K562 (cell line): ENCODE data around the gene WDR18. TPM values are rescaled to one million over a fixed set of nuclear protein-coding genes. Genes with fewer than 3 reads are reported as not detected.

Source experiments
- FOXP4 ChIP-seq: sonication (generic); formaldehyde crosslinking; IDR thresholded peaks from 2 replicates; pipeline ENCODE4 v1.8.0; 2022; ENCODE audit warnings: mild to moderate bottlenecking, missing genetic modification reagents, borderline replicate concordance
- GABPA ChIP-seq: fragments of 200-800 bp; sonication (Bioruptor generic); conservative IDR thresholded peaks from 2 replicates; pipeline ENCODE4 v1.6.1; 2016; ENCODE audit warnings: low read depth, missing genetic modification characterization, missing compliant biosample characterization
- PRMT5 ChIP-seq: sonication (generic); formaldehyde crosslinking; IDR thresholded peaks from 2 replicates; pipeline ENCODE4 v1.5.0; 2020; ENCODE audit warnings: missing genetic modification reagents
- PTTG1 ChIP-seq: fragments of 450-650 bp; IDR thresholded peaks from 2 replicates; pipeline ENCODE4 v1.6.1; 2016; ENCODE audit warnings: low read depth, mild to moderate bottlenecking, missing genetic modification characterization, missing compliant biosample characterization
- RBBP5 ChIP-seq: fragments of 200-600 bp; sonication (generic); IDR thresholded peaks from 2 replicates; pipeline ENCODE4 v1.6.1; 2012; ENCODE audit warnings: borderline replicate concordance, mild to moderate bottlenecking, low read length, control low read depth, inconsistent platforms; ENCODE audit not compliant: insufficient read depth, poor library complexity, severe bottlenecking
- TAF1 ChIP-seq: IDR thresholded peaks from 2 replicates; pipeline ENCODE4 v1.6.1; 2011; ENCODE audit warnings: mild to moderate bottlenecking, low read length, moderate library complexity; ENCODE audit not compliant: insufficient read depth, control insufficient read depth, severe bottlenecking; ENCODE audit errors: extremely low read depth
- ZNF197 ChIP-seq: fragments of 200-800 bp; sonication (Bioruptor generic); IDR thresholded peaks from 2 replicates; pipeline ENCODE4 v1.6.1; 2016; ENCODE audit warnings: low read depth, missing genetic modification characterization, missing compliant biosample characterization
- ZNF311 ChIP-seq: fragments of 250-450 bp; sonication (Bioruptor Pico); IDR thresholded peaks from 2 replicates; pipeline ENCODE4 v1.4.0; 2020; ENCODE audit warnings: mild to moderate bottlenecking, moderate library complexity
- ZNF740 ChIP-seq, 3 experiments: fragments of 200-800 bp in 1 of 3; sonication (Bioruptor generic) in 1 of 3; sonication (generic) in 1 of 3; formaldehyde crosslinking in 1 of 3; IDR thresholded peaks; 2 replicates each; pipeline versions ENCODE4 v1.6.1 to v1.8.0; 2016 to 2022; ENCODE audit warnings: mild to moderate bottlenecking in 2 of 3, missing compliant biosample characterization in 2 of 3, missing genetic modification characterization in 2 of 3, missing genetic modification reagents in 1 of 3
- ZZZ3 ChIP-seq: fragments of 450-650 bp; IDR thresholded peaks from 2 replicates; pipeline ENCODE4 v1.6.1; 2016; ENCODE audit warnings: antibody characterized with exemption, mild to moderate bottlenecking, moderate library complexity
- polyA plus RNA-seq, 8 experiments: library from polyadenylated mRNA; depleted of rRNA in 4 of 8; stranded (reverse) in 5 of 8; unstranded in 3 of 8; fragments of >200 nt; fragmentation: Nextera tagmentation in 2 of 8; fragmentation: Illumina TruSeq in 1 of 8; extraction: Ambion mirVana in 2 of 8; extraction: Trizol in 1 of 8; gene quantifications; 2 replicates each; pipeline versions ENCODE4 v1.2.1 to v1.2.3, GENCODE V29; 2011 to 2014; ENCODE audit warnings: inconsistent platforms in 1 of 8, missing spikeins in 1 of 8
- total RNA-seq, 7 experiments: library from RNA; depleted of rRNA in 6 of 7; stranded (reverse); fragments of >200 nt in 6 of 7; fragmentation: Illumina TruSeq in 2 of 7; extraction: Trizol in 2 of 7; gene quantifications; 2 replicates each; pipeline versions ENCODE4 v1.2.1 to v1.2.3, GENCODE V29; 2011 to 2021; ENCODE audit warnings: low replicate concordance in 1 of 7
- TF ChIP-seq, protein P1 (sequence below): fragments of 450-650 bp; formaldehyde crosslinking; IDR thresholded peaks from 2 replicates; pipeline ENCODE4 v1.4.0; 2020; ENCODE audit warnings: mild to moderate bottlenecking, moderate library complexity
- TF ChIP-seq, protein P2 (sequence below): fragments of 250-450 bp; sonication (Bioruptor Pico); IDR thresholded peaks from 2 replicates; pipeline ENCODE4 v1.8.0; 2022; ENCODE audit warnings: inconsistent platforms

WDR18 gene
- total and polyA plus RNA-seq, 9 of the 15 experiments (the other 6 are each of a cell fraction or from before 2014, with no cell fraction given) = 0.65 to 181 (median 30.1) TPM

DNA sequence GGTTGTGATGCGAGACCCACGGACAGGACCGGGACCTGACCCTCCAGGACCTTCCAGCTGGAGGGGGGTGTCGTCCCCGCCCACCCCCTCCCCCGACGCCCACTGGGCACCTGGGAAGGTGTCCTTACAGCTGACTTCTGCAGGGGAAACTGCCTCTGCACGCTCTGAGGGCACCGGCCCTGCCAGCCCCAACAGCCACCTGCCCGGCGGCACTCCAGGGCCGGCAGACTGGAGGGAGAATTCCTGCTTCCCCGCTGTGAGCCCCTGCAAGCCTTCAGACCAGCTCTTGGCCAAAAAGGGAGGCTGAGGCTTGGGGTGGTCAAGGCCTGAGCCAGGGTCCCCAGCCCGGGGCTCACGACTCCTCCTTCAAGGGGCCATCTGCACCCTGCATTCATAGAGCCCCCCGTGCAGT is 43.5 kb downstream of the WDR18 start (continued):
- TF ChIP-seq ZNF311 (CRISPR knock-in tag) (no peak), GABPA (tag) (no peak), ZZZ3 (no peak), TAF1 (no peak), PTTG1 (tag) (no peak), ZNF197 (no peak), PRMT5 (CRISPR knock-in tag) (0 out of 2 replicates have a peak, but pooled peaks have one; percentile 45), ZNF740 (CRISPR knock-in tag; IDR thresholded peaks at IDR 0.05) (peak; percentile 16; the same call in 1 of the 2 replicates), ZNF740 (tag; IDR thresholded peaks at IDR 0.05) (no peak), FOXP4 (no peak), RBBP5 (peak; percentile 17)
- TF ChIP-seq, protein P1, sequence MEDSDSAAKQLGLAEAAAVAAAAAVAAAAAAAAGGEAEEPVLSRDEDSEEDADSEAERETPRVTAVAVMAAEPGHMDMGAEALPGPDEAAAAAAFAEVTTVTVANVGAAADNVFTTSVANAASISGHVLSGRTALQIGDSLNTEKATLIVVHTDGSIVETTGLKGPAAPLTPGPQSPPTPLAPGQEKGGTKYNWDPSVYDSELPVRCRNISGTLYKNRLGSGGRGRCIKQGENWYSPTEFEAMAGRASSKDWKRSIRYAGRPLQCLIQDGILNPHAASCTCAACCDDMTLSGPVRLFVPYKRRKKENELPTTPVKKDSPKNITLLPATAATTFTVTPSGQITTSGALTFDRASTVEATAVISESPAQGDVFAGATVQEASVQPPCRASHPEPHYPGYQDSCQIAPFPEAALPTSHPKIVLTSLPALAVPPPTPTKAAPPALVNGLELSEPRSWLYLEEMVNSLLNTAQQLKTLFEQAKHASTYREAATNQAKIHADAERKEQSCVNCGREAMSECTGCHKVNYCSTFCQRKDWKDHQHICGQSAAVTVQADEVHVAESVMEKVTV (CRISPR knock-in tag) = no peak
- TF ChIP-seq, protein P2, sequence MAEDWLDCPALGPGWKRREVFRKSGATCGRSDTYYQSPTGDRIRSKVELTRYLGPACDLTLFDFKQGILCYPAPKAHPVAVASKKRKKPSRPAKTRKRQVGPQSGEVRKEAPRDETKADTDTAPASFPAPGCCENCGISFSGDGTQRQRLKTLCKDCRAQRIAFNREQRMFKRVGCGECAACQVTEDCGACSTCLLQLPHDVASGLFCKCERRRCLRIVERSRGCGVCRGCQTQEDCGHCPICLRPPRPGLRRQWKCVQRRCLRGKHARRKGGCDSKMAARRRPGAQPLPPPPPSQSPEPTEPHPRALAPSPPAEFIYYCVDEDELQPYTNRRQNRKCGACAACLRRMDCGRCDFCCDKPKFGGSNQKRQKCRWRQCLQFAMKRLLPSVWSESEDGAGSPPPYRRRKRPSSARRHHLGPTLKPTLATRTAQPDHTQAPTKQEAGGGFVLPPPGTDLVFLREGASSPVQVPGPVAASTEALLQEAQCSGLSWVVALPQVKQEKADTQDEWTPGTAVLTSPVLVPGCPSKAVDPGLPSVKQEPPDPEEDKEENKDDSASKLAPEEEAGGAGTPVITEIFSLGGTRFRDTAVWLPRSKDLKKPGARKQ (CRISPR knock-in tag) = no peak
